NCI-H524 treated with DMSO at 0.1 percent for 48 hours (cell line): Measurements from ENCODE around the gene PITX3.
"Not testable (repeated sequence)": the region's sequence is repeated elsewhere in the genome, so short reads cannot be mapped to it uniquely, and the experiment has no call there.

ENCODE experiments used
- DNase-seq: peaks from one replicate; lab custom pipeline; 2025; lab: John Stamatoyannopoulos, UW

The PITX3 gene

DNA sequence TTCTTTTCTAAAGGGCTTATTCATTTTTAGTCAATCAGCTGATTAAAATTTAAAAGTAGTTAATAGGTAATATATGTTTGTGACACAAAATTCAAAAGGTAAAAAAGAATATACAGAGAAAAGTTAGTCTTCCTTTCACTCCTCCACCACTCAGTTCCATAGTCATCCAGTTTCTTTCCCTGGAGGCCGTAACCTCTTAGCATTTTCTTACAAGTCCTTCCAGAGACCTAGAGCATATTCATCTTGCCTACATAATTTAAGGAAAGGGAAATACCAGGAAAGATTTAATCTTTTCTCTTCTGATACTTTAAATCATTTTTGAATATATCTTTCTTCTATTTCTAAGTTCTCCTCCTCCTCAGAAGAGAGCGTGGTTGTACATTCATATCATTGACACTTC, 14.1 kb upstream of the PITX3 start:
- DNase-seq = no peak

- DNase-seq = no peak
These were observed 13.1 kb upstream of the PITX3 start for GRCh38 chr10:102254426-102254825.

GRCh38 chr10:102252508-102252907, 11.2 kb upstream of the PITX3 start:
- not testable (repeated sequence) for DNase-seq

GRCh38 chr10:102247734-102248133, 6.4 kb upstream of the PITX3 start:
- DNase-seq = no peak

DNA sequence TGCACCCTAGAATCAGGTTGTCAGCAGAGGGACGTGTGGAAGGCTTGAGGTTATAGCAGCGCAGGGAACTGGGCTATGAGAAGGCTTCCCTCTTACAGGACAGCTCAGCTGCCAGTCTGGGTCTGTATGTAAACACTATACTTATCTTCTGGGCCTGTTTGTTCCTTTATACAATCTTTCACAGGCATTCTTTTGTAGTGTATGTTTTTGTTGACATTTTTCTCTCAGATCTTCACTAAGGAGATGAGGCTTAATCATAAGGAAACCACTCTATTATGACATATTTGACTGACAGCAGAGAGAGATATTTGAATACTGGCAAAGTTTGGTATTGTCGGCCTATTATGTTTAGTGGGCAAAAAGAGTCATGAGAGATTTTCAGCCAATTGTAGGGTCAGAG, 4.9 kb upstream of the PITX3 start:
- no peak for DNase-seq

DNA sequence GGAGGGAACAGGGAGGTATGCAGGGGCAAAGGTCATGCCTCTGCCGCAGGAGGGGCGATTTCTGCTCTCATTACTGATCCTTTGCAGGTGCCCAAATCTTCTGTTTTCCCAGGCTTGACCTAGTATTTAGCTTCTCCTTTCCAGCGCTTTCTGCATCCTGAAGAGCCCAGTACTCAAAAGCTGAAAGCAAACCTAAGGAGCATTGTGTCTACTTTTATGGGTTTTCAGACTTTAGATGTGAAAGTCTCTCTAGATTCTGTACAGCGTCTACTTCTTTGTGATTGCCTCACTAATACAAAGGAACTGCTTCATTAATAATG, 4.6 kb upstream of the PITX3 start:
- no peak for DNase-seq

DNA sequence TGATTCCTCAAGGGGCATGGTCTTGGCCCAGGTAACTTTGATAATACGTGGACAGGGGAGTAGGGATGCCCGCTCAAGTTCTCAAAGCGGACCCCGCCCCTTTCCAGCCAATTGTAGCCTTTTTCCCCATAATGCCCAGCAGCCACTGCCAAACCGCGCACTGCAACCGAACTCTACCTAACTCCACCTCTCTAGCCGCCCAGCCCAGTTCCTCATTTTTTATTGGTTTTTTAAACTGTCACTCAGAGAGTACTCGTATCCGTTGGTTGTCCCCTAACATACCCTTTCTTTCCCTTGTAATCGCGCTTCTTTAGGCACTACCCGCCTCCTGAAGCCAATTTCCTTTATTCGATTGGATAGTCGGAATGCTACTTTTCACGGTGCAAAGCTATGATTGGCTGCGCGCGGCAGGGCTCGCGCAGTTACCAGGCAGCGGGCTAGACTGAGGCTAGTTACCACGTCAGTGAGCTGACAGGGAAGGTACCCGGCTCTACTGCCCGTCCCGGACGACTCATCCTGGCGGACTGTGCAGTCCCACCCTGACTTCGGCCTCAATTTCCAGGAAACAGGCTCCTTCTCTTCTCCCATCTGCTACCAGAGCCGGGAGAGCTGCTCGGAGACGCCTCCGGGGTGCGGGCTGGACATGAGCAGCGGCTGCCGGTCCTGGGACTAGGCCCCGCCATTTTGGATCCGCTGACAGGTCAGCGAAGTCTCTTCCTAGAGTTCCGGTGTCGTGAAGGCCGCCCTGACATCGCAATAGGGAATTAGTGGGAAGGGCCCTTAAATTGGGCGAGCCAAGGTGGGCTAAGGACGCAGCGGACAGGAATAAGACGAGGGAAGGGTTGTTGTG, 4.0 kb upstream of the PITX3 start, which contains the start of gene GBF1:
Gene GBF1, plus strand, starts transcription at position 451 of the 850 bp plus-strand sequence. CDS start 13,407 bp downstream, outside the sequence.
- DNase-seq = peak; percentile 86

DNA sequence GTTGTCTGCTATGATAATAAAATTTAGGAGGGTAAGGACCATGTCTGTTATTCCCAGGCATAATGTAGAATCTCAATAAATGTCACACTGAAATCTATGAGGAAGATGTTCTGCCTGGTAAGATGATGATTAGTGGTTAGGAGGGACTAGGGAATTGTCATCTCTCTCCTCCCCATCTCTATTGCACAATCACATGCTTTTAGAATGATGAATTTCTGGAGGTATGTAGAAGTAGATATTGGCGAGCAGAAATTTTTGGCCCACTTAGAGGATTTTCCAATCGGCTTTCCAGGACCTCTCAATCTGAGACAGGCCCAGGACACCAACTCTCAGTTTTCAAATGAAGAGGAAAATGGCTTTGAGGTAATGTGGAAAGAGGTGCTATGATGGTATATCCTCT, 2.0 kb upstream of the PITX3 start:
- DNase-seq = no peak

- no peak for DNase-seq
These were observed 790 bp upstream of the PITX3 start for GRCh38 chr10:102242118-102242485.

GRCh38 chr10:102241032-102241443, 274 bp downstream of the PITX3 start:
- DNase-seq = no peak

DNA sequence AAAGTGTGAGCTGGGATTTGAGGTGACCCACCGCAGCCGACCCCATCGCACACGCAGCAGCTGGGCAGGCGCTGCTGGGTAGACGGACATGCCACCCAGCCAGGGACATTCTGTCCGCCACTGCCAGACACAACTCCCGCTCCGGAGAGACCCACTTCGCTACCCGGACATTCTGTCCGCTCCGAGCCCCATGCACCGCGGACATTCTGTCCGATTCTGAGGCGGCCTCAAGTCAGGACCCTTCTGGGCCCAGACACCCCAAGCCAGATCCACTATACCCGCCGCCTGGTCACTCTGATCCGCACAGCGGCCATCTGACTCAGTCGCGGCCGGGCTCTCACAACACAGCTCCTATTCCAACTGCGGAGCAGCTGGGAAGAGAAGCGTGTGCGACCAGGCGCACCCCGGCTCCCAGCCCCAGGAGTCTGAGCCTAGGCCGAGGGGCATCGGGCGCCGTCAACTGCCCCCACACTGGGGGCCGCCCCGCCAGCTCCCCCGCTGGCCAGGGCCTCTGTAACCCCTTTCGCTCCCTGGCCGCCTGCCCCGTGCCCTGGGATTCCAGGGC, 763 bp downstream of the PITX3 start:
- DNase-seq = no peak

- DNase-seq = no peak
These were observed 3.5 kb downstream of the PITX3 start for GRCh38 chr10:102237711-102238252.

- DNase-seq = no peak
These were observed 5.3 kb downstream of the PITX3 start for GRCh38 chr10:102236006-102236405.

GRCh38 chr10:102235598-102235920, 5.8 kb downstream of the PITX3 start:
- no peak for DNase-seq

DNA sequence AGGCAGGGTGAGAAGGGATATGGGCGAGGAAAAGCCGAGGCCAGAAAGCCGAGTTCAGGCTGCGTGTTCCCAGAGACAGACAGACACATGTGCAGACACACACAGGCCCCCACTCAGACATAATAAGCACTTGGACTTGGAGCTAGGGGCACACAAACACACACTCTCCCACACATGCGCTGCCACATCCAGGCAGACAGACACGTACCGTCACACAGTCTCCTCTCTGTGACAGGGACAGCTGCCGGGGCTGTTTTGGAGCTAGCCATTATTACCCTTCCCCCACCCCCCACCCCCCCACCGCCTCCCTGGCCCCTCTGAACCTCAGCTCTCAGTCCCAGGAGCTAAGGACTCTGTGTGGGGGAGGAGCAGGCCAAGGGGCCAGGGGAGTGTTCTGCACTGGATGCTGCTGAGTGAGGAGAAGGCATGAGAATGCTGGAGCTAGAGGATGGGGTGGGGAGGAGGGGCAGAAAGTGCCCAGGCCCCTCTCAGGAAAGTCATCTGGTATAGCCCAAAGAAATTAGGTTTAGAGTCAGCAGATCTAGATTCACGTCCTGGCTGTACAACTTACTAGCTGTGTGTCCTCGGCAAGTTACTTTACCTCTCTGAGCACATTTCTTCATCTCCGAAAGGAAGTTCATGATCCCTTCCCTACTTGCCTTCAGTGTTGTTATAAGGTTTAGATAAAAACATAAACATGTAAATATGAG, 6.3 kb downstream of the PITX3 start:
- no peak for DNase-seq

DNA sequence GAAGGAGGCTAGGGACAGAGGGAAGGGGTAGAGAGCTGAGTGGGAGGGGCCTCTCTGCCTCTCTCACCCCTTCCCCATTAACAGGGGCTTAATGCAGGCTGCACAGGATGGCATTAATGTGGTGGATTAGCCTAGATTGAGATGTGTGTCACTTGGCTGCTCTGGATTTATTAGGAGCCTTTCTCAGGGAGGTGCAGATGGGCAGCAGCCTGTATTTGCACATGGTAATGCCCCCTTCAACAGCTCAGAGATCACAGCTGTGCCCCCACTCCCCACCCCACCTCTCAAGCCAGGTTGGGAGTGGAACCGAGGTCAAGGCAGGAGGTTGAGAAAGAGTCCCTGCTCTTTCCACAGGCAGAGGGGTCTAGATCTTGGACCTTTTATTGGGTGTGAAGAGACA, 7.3 kb downstream of the PITX3 start:
- DNase-seq = peak; percentile 53

GRCh38 chr10:102231357-102232318, 9.7 kb downstream of the PITX3 start:
- no peak for DNase-seq

DNA sequence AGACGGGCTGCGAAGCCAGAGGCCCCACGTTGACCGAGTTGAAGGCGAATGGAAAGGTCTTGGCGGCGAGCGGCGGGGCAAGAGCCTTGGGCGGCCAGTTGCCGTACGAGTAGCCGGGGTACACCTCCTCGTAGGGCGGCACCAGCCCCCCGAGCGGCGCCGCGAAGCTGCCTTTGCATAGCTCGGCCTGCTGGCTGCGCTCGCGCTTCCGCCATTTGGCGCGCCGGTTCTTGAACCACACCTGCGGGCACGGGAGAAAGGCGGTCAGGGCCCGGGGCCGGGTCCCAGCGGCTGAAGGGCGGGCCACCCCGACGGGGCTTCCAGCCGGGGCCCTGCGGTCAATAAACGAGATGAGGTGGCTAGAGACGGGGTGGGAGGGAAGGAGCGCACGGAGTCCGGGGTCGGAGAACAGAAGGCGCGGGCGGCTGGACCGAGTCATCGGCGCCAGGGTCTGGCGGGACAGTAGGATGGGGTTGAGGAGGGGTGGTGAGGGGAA, 10.4 kb downstream of the PITX3 start:
- DNase-seq = no peak

- no peak for DNase-seq
These were observed 10.9 kb downstream of the PITX3 start for GRCh38 chr10:102230264-102230860.

DNA sequence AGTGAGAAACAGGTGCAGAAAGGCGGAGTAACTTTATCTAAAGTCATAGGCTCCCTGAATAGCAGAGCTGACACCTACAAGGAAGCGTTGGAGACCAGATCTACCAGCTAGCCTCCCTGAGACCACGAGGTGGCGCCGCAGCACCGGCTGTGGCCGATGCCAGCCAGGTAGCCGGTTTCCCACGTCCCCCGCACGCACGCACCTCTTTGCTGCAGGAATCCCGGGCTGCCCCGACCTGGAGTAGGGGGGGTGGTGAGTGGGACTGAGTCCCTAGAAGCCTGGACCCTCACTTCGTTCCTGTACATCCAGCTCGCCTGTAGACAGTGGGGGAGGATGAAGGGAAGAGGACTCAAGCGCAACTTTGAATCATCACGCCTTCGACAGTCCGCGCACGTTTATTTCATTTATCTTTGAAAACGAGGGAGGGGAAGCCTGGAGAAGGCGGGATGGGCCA, 11.5 kb downstream of the PITX3 start:
- no peak for DNase-seq

DNA sequence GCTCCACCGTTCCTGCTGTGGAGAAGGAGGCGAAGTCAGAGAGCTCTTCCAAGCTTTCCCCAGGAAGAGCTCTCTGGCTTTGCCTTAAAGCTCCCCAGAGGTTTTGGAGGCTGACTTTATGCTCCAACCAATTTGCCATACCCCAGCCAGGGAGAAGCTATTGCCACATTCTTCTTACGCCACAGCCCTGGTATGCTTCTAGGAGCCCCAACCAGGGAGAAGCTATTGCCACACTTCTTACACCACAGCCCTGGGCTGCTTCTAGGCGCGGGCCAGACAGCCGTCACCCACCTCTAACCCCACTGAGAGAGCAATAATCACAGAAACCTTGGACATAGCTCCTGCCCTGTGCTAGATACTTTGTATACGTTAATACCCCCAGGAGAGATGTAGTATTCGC, 14.3 kb downstream of the PITX3 start:
- no peak for DNase-seq
